Caco-2 (cell line): Measurements from ENCODE around the gene SSC4D. TPM values are rescaled to one million over a fixed set of nuclear protein-coding genes. Genes with fewer than 3 reads are reported as not detected.

Source experiments
- BruUV-seq: library from RNA; stranded (reverse); fragments of 400-500 nt; replicated peaks from 2 replicates; lab custom pipeline; 2021; lab: Mats Ljungman, UMichigan
- CTCF ChIA-PET: fragments of 300-600 bp; sonication (Branson Sonifier 250); formaldehyde crosslinking; loops from one replicate; lab custom pipeline; 2022; ENCODE audit warnings: antibody characterized with exemption; lab: Charles Lee
- POLR2A ChIA-PET: fragments of 300-600 bp; sonication (Branson Sonifier 250); formaldehyde crosslinking; loops from one replicate; lab custom pipeline; 2022; ENCODE audit warnings: antibody characterized with exemption; lab: Charles Lee
- DNase-seq, 2 experiments: peaks; one replicate each; pipeline versions ENCODE4 v3.0.0 to v3.0.0-alpha.2; 2020 to 2022
- H3K27me3 ChIP-seq: replicated peaks from 2 replicates; pipeline ENCODE4 v1.6.0; 2011; ENCODE audit warnings: low read length; ENCODE audit not compliant: control insufficient read depth, insufficient read depth
- H3K36me3 ChIP-seq: 2 replicates; pipeline ENCODE4 v1.5.1; 2011; ENCODE audit warnings: low read length; ENCODE audit not compliant: control insufficient read depth, insufficient read depth
- H3K4me1 ChIP-seq: fragments of 250-450 bp; sonication (Bioruptor Pico); 2 replicates; pipeline ENCODE4 v1.5.1; 2020; ENCODE audit warnings: mild to moderate bottlenecking
- H3K4me3 ChIP-seq: 2 replicates; pipeline ENCODE4 v1.5.1; 2011; ENCODE audit warnings: low read depth, mild to moderate bottlenecking, control low read depth, low read length
- H3K9me3 ChIP-seq: fragments of 250-450 bp; sonication (Bioruptor Pico); 2 replicates; pipeline ENCODE4 v1.5.1; 2020; ENCODE audit warnings: mild to moderate bottlenecking, moderate library complexity
- H3K27ac Mint-ChIP-seq: one replicate; pipeline ENCODE4 v1.8.0; 2022; ENCODE audit warnings: mixed read lengths; ENCODE audit not compliant: unreplicated experiment
- H3K27me3 Mint-ChIP-seq: one replicate; pipeline ENCODE4 v1.8.0; 2022; ENCODE audit warnings: mixed read lengths; ENCODE audit not compliant: insufficient read depth, unreplicated experiment
- H3K36me3 Mint-ChIP-seq: one replicate; pipeline ENCODE4 v1.8.0; 2022; ENCODE audit warnings: mild to moderate bottlenecking, mixed read lengths; ENCODE audit not compliant: insufficient read depth, unreplicated experiment
- H3K4me1 Mint-ChIP-seq: one replicate; pipeline ENCODE4 v1.8.0; 2022; ENCODE audit warnings: low read depth, mixed read lengths; ENCODE audit not compliant: unreplicated experiment
- H3K4me3 Mint-ChIP-seq: one replicate; pipeline ENCODE4 v1.8.0; 2022; ENCODE audit warnings: mild to moderate bottlenecking, moderate library complexity, mixed read lengths; ENCODE audit not compliant: unreplicated experiment
- H3K9me3 Mint-ChIP-seq: one replicate; pipeline ENCODE4 v1.8.0; 2022; ENCODE audit warnings: mixed read lengths; ENCODE audit not compliant: unreplicated experiment
- intact Hi-C: fragments of 100-400 bp; cut with micrococcal nuclease; formaldehyde crosslinking; loops from one replicate; pipeline ENCODE4 v1.10.0; 2022; ENCODE audit not compliant: unreplicated experiment
- total RNA-seq: library from RNA; stranded (reverse); gene quantifications from 2 replicates; pipeline ENCODE4 v1.2.3, GENCODE V29; 2022
- TF ChIP-seq, protein P1 (sequence below), 2 experiments: fragments of 200-600 bp in 1 of 2; IDR thresholded peaks; 1 replicate in 1 of 2; 2 replicates in 1 of 2; pipeline versions ENCODE4 v1.5.1 to v1.8.0; 2011 to 2022; ENCODE audit warnings: antibody characterized with exemption in 1 of 2, control low read depth in 1 of 2, inconsistent platforms in 1 of 2, low read depth in 1 of 2, low read length in 1 of 2, mild to moderate bottlenecking in 1 of 2, moderate library complexity in 1 of 2; ENCODE audit not compliant: insufficient read depth in 1 of 2, severe bottlenecking in 1 of 2, unreplicated experiment in 1 of 2

The SSC4D gene
- total RNA-seq, 1 experiment from 2014 or later, result 1.6 TPM

DNA sequence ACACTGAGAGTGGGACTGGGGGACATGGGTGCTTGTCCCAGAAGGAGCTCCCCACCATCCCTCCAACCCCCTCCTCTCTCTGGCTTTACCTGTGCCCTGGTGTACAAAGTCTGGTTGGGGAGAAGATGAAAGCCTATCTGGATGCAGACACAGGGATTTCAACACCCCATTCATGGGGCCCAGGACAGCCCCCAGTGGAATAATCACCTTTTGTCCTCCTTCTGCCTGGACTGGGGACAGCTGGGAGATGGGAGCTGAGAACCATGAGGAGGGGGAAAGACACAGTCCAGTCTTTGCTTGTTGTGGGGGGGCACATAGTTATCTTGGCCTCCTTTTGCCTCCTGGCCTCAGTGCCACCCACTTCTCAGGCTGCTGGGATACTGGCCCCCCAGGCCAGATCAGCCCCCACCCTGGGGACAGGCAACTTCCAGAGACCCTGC is 1.4 kb downstream of the SSC4D start:
- Histone ChIP-seq H3K4me1 (peaks cover 8% of the 10 kb centered on the region), H3K9me3 (no peaks in the 10 kb centered on the region), H3K4me3 (no peak overlapping the region), H3K27me3 (no peaks in the 10 kb centered on the region), H3K36me3 (no peaks in the 10 kb centered on the region)
- Mint-ChIP-seq H3K9me3 (no peaks in the 10 kb centered on the region), H3K27me3 (no peaks in the 10 kb centered on the region), H3K36me3 (no peaks in the 10 kb centered on the region), H3K4me1 (peaks cover 7% of the 10 kb centered on the region), H3K27ac (no peak overlapping the region), H3K4me3 (no peak overlapping the region)
- ChIA-PET CTCF (interaction anchor here (0.8 kb wide), 1 partner anchor 13 kb away, joined by 4 read pairs; no protein-coding TSS in a partner anchor), POLR2A (no interaction called here)
- TF ChIP-seq, protein P1, sequence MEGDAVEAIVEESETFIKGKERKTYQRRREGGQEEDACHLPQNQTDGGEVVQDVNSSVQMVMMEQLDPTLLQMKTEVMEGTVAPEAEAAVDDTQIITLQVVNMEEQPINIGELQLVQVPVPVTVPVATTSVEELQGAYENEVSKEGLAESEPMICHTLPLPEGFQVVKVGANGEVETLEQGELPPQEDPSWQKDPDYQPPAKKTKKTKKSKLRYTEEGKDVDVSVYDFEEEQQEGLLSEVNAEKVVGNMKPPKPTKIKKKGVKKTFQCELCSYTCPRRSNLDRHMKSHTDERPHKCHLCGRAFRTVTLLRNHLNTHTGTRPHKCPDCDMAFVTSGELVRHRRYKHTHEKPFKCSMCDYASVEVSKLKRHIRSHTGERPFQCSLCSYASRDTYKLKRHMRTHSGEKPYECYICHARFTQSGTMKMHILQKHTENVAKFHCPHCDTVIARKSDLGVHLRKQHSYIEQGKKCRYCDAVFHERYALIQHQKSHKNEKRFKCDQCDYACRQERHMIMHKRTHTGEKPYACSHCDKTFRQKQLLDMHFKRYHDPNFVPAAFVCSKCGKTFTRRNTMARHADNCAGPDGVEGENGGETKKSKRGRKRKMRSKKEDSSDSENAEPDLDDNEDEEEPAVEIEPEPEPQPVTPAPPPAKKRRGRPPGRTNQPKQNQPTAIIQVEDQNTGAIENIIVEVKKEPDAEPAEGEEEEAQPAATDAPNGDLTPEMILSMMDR (IDR thresholded peaks at IDR 0.05; ENCODE audit: insufficient read depth in 1 of 2, low read depth in 1 of 2, low read length in 1 of 2, severe bottlenecking in 1 of 2, unreplicated experiment in 1 of 2), result no peak
- no peak for DNase-seq
- intact Hi-C loops, result no loop called here
- no TSS peak for BruUV-seq

DNA sequence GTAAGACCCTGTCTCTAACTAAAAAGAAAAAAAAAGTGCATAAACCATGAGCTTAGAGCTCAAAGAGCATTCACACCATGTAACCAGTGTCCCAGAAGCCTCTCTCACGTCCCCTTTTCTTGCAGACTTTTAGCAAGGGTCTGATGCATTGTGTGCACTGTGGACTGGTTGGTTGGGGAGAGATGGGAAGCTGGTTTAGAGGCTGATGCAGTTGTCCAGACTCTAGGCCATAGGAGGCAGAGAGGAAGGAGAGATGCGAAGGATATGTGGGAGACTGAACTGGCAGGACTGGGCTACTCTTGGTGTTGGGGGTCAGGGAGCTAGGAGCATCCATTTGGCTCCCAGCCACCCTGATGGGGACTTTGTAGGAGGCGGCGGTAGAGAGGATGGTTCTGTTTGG is 1.8 kb downstream of the SSC4D start:
- TF ChIP-seq, protein P1 (IDR thresholded peaks at IDR 0.05; ENCODE audit: insufficient read depth in 1 of 2, low read depth in 1 of 2, low read length in 1 of 2, severe bottlenecking in 1 of 2, unreplicated experiment in 1 of 2), result no peak
- intact Hi-C loops, result no loop called here
- no peaks in the 10 kb centered on the region for H3K36me3 ChIP-seq
- ChIA-PET CTCF (interaction anchor here (0.8 kb wide), 1 partner anchor 13 kb away, joined by 4 read pairs; no protein-coding TSS in a partner anchor), POLR2A (no interaction called here)
- Mint-ChIP-seq H3K27me3 (no peaks in the 10 kb centered on the region), H3K36me3 (no peaks in the 10 kb centered on the region), H3K27ac (no peak overlapping the region), H3K9me3 (no peaks in the 10 kb centered on the region), H3K4me1 (peaks cover 7% of the 10 kb centered on the region), H3K4me3 (no peak overlapping the region)
- H3K9me3 ChIP-seq, result no peaks in the 10 kb centered on the region
- H3K4me1 ChIP-seq, result peaks cover 8% of the 10 kb centered on the region
- no peaks in the 10 kb centered on the region for H3K27me3 ChIP-seq
- no peak overlapping the region for H3K4me3 ChIP-seq
- no peak for DNase-seq
- BruUV-seq, result no TSS peak

- Histone ChIP-seq H3K36me3 (no peaks in the 10 kb centered on the region), H3K27me3 (no peaks in the 10 kb centered on the region), H3K9me3 (no peaks in the 10 kb centered on the region), H3K4me3 (no peak overlapping the region), H3K4me1 (peaks cover 8% of the 10 kb centered on the region)
- intact Hi-C loops, result no loop called here
- BruUV-seq, result no TSS peak
- no peak overlapping the region for H3K27ac Mint-ChIP-seq
- no peaks in the 10 kb centered on the region for H3K36me3 Mint-ChIP-seq
- CTCF ChIA-PET, result no interaction called here
- TF ChIP-seq, protein P1 (IDR thresholded peaks at IDR 0.05; ENCODE audit: insufficient read depth in 1 of 2, low read depth in 1 of 2, low read length in 1 of 2, severe bottlenecking in 1 of 2, unreplicated experiment in 1 of 2), result no peak
- H3K9me3 Mint-ChIP-seq, result no peaks in the 10 kb centered on the region
- no peaks in the 10 kb centered on the region for H3K27me3 Mint-ChIP-seq
- no peak for DNase-seq
- POLR2A ChIA-PET, result no interaction called here
- no peak overlapping the region for H3K4me3 Mint-ChIP-seq
- peaks cover 7% of the 10 kb centered on the region for H3K4me1 Mint-ChIP-seq
These were observed 3.8 kb downstream of the SSC4D start for GRCh38 chr7:76405738-76406137.
